ENCODE measurements around the gene AGER. TPM values are rescaled to one million over a fixed set of nuclear protein-coding genes. Genes with fewer than 3 reads are reported as not detected.
A peak's percentile ranks its signal among the peaks of the same experiment; 100 is the strongest.

Gene AGER
- total and polyA plus RNA-seq, 9 of the 15 experiments (the other 6 are each of a cell fraction or from before 2014, with no cell fraction given), result 1.2 to 11.5 (median 4.1) TPM

DNA sequence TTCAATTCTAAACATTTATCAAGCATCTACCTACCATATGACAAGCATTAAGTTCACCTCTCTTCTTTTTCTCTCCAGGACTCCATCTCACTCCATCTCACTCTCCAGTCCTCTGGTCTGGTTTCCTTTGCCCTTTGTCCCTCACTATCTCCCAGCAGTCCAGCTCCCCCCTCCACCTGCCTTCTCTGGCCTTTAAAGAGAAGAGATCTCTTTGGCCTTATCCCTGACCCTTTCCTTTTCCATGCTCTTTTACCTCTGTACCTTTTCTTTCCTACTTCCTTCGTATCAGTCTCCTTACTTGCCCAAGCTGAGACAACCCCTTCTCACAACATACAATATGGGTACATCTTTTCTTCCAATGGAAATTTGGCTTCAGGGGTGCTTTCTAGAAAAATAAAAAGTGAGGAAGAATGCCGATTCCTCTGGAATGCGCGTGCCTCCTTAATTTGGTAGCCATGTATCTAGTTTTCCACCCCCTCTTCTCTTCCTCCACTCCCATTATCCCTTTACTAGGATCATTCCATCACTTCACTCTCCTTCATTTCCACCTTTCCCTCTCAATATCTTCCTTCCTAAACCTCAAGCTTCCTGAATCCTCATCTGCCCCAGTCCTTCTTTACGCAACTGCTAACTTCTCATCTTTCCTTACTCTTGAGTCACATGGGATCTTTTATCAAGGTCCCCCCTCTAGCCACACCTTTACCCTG lies 7.4 kb downstream of the AGER start (continued):
- TF ChIP-seq, protein P1, sequence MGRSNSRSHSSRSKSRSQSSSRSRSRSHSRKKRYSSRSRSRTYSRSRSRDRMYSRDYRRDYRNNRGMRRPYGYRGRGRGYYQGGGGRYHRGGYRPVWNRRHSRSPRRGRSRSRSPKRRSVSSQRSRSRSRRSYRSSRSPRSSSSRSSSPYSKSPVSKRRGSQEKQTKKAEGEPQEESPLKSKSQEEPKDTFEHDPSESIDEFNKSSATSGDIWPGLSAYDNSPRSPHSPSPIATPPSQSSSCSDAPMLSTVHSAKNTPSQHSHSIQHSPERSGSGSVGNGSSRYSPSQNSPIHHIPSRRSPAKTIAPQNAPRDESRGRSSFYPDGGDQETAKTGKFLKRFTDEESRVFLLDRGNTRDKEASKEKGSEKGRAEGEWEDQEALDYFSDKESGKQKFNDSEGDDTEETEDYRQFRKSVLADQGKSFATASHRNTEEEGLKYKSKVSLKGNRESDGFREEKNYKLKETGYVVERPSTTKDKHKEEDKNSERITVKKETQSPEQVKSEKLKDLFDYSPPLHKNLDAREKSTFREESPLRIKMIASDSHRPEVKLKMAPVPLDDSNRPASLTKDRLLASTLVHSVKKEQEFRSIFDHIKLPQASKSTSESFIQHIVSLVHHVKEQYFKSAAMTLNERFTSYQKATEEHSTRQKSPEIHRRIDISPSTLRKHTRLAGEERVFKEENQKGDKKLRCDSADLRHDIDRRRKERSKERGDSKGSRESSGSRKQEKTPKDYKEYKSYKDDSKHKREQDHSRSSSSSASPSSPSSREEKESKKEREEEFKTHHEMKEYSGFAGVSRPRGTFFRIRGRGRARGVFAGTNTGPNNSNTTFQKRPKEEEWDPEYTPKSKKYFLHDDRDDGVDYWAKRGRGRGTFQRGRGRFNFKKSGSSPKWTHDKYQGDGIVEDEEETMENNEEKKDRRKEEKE (IDR thresholded peaks at IDR 0.05; ENCODE audit: borderline replicate concordance in 1 of 2, control insufficient read depth in 1 of 2, low read depth in 2 of 2, low read length in 1 of 2), result no peak; a peak in 1 of 4 replicates
- TF ChIP-seq ZNF263 (CRISPR knock-in tag; IDR thresholded peaks at IDR 0.05; ENCODE audit: borderline replicate concordance) (no peak), ZKSCAN8 (CRISPR knock-in tag; IDR thresholded peaks at IDR 0.05) (no peak), TAF7 (tag; IDR thresholded peaks at IDR 0.05) (no peak), ZNF780A (CRISPR knock-in tag; IDR thresholded peaks at IDR 0.05) (no peak), BRCA1 (IDR thresholded peaks at IDR 0.05) (no peak), BRCA1 (CRISPR knock-in tag; IDR thresholded peaks at IDR 0.05) (no peak), ZMIZ1 (IDR thresholded peaks at IDR 0.05; ENCODE audit: low read depth in 2 of 2, low read length in 2 of 2) (no peak), NR4A1 (CRISPR knock-in tag; IDR thresholded peaks at IDR 0.05) (peak; percentile 57; the same call in 1 of the 2 replicates), NR4A1 (tag; IDR thresholded peaks at IDR 0.05) (no peak), E4F1 (CRISPR knock-in tag; IDR thresholded peaks at IDR 0.05; ENCODE audit: borderline replicate concordance) (no peak), GABPA (tag; conservative IDR thresholded peaks at IDR 0.05; ENCODE audit: low read depth) (no peak), E2F6 (IDR thresholded peaks at IDR 0.05; ENCODE audit: borderline replicate concordance in 1 of 2, extremely low read depth in 1 of 2, insufficient read depth in 1 of 2, insufficient read length in 1 of 2, low read depth in 1 of 2, low read length in 1 of 2, poor library complexity in 1 of 2, severe bottlenecking in 1 of 2) (no peak)
- TF ChIP-seq, protein P2, sequence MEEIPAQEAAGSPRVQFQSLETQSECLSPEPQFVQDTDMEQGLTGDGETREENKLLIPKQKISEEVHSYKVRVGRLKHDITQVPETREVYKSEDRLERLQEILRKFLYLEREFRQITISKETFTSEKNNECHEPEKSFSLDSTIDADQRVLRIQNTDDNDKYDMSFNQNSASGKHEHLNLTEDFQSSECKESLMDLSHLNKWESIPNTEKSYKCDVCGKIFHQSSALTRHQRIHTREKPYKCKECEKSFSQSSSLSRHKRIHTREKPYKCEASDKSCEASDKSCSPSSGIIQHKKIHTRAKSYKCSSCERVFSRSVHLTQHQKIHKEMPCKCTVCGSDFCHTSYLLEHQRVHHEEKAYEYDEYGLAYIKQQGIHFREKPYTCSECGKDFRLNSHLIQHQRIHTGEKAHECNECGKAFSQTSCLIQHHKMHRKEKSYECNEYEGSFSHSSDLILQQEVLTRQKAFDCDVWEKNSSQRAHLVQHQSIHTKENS (CRISPR knock-in tag; IDR thresholded peaks at IDR 0.05), result no peak
